ENCODE measurements around the gene DLG3.

DNA sequence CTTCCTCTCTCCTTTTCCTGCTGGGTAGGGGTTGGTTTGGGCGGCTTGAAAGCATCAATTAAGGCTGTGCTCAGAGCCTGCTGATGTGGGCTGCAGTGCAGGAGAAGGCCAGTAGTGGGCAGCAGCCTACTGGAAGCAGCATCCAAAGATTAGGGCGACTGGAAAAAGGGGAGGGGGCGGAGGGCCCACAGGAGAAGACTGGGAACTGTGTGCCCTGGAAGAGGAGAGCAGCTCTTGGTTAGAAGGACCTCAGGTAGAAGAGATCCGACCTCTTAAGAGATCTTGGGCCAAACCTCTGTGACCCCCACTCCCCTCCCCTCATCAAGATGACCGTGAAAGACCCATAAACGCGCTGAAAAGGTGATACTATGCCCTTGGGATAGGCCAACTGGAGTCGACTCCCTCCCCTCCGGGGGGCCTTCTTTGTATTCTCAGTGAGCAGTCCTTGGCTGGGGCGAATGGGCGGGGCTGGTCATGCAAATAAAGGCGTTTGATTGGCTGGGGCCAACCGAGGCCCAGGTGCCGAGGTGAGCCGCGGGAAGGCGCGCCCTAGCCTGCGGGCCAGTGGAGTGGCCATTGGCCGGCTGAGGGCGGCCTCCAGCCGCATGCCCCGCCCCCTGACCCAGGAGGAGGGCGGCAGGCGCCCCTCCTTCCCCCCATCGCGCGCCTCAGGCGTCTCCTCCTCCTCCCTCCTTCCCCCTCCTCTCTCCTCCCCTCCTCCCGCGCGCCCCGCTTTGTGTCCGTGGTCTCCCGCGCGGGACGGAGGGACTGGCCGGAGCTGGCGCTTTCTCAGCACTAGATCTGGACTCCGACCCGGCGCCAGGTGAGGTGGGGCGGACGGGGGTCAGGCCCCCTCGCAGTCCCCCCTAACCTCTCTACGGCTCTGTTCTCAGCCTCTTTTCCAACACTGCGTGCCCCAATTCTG lies 10.1 kb downstream of the DLG3 start:
- TF ChIP-seq, protein P1, sequence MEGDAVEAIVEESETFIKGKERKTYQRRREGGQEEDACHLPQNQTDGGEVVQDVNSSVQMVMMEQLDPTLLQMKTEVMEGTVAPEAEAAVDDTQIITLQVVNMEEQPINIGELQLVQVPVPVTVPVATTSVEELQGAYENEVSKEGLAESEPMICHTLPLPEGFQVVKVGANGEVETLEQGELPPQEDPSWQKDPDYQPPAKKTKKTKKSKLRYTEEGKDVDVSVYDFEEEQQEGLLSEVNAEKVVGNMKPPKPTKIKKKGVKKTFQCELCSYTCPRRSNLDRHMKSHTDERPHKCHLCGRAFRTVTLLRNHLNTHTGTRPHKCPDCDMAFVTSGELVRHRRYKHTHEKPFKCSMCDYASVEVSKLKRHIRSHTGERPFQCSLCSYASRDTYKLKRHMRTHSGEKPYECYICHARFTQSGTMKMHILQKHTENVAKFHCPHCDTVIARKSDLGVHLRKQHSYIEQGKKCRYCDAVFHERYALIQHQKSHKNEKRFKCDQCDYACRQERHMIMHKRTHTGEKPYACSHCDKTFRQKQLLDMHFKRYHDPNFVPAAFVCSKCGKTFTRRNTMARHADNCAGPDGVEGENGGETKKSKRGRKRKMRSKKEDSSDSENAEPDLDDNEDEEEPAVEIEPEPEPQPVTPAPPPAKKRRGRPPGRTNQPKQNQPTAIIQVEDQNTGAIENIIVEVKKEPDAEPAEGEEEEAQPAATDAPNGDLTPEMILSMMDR (IDR thresholded peaks at IDR 0.05; ENCODE audit: low read depth, low read length) = peak; percentile 86
- TF ChIP-seq EZH2phosphoT487 (IDR thresholded peaks at IDR 0.05; ENCODE audit: low read depth) = no peak

Measured in OCI-LY3 (cell line).